GM19438 (cell line): ENCODE results near the gene ADAMTS1.

ENCODE experiments used
- ATAC-seq: cut with Tn5 transposase; IDR thresholded peaks from one replicate; pipeline ENCODE4 v1.9.1; 2021; ENCODE audit warnings: low read depth; ENCODE audit not compliant: unreplicated experiment

Gene ADAMTS1

GRCh38 chr21:26818906-26819305 lies 26.3 kb downstream of the ADAMTS1 start:
- ATAC-seq, result no peak

GRCh38 chr21:26815197-26815596 lies 30.0 kb downstream of the ADAMTS1 start:
- no peak for ATAC-seq

- ATAC-seq, result no peak
Observed at GRCh38 chr21:26814386-26814785, 30.8 kb downstream of the ADAMTS1 start.

- no peak for ATAC-seq
Observed at GRCh38 chr21:26813426-26813998, 31.7 kb downstream of the ADAMTS1 start.

- ATAC-seq, result no peak
Observed at GRCh38 chr21:26812173-26812572, 33.0 kb downstream of the ADAMTS1 start.

GRCh38 chr21:26811482-26811881 lies 33.7 kb downstream of the ADAMTS1 start:
- ATAC-seq, result no peak

GRCh38 chr21:26810676-26811415 lies 34.4 kb downstream of the ADAMTS1 start:
- ATAC-seq, result no peak

GRCh38 chr21:26810266-26810665 lies 34.9 kb downstream of the ADAMTS1 start:
- no peak for ATAC-seq

- ATAC-seq, result no peak
Observed at GRCh38 chr21:26809745-26810144, 35.5 kb downstream of the ADAMTS1 start.

- ATAC-seq, result no peak
Observed at GRCh38 chr21:26806801-26807295, 38.4 kb downstream of the ADAMTS1 start.

GRCh38 chr21:26804895-26805609 lies 40.2 kb downstream of the ADAMTS1 start:
- ATAC-seq, result no peak

GRCh38 chr21:26801498-26801897 lies 43.7 kb downstream of the ADAMTS1 start:
- ATAC-seq, result no peak

- no peak for ATAC-seq
Observed at GRCh38 chr21:26800970-26801431, 44.2 kb downstream of the ADAMTS1 start.

- no peak for ATAC-seq
Observed at GRCh38 chr21:26800455-26800854, 44.8 kb downstream of the ADAMTS1 start.

- ATAC-seq, result no peak
Observed at GRCh38 chr21:26800001-26800400, 45.2 kb downstream of the ADAMTS1 start.

GRCh38 chr21:26798856-26799751 lies 46.1 kb downstream of the ADAMTS1 start:
- ATAC-seq, result no peak

GRCh38 chr21:26797878-26798456 lies 47.2 kb downstream of the ADAMTS1 start:
- no peak for ATAC-seq

GRCh38 chr21:26795866-26796329 lies 49.3 kb downstream of the ADAMTS1 start:
- no peak for ATAC-seq

GRCh38 chr21:26795412-26795805 lies 49.8 kb downstream of the ADAMTS1 start:
- no peak for ATAC-seq
